Liver (tissue), 9 donors: Measurements from ENCODE around the gene FBXO28. TPM values are rescaled to one million over a fixed set of nuclear protein-coding genes. Genes with fewer than 3 reads are reported as not detected.

Source experiments
- DNase-seq: peaks from one replicate; pipeline ENCODE4 v3.0.0-alpha.2; 2017; ENCODE audit warnings: low spot score
- H3K27ac ChIP-seq, 2 donors: one replicate each; pipeline ENCODE4 v1.7.0; 2013; ENCODE audit warnings: inconsistent platforms in 2 of 2, low read length in 2 of 2, control low read depth in 1 of 2, low read depth in 1 of 2, mild to moderate bottlenecking in 1 of 2
- H3K27me3 ChIP-seq, 4 donors: one replicate each; pipeline versions ENCODE4 v1.6.1 to v1.7.0; 2013; ENCODE audit warnings: low read length in 3 of 4, inconsistent platforms in 1 of 4, mild to moderate bottlenecking in 1 of 4, moderate library complexity in 1 of 4; ENCODE audit not compliant: control insufficient read depth in 4 of 4, insufficient read depth in 4 of 4
- H3K36me3 ChIP-seq, 4 donors: one replicate each; pipeline versions ENCODE4 v1.6.1 to v1.7.0; 2013; ENCODE audit warnings: low read length in 3 of 4, mild to moderate bottlenecking in 3 of 4, low read depth in 1 of 4, moderate library complexity in 1 of 4; ENCODE audit not compliant: control insufficient read depth in 4 of 4, insufficient read depth in 3 of 4
- H3K4me1 ChIP-seq, 4 donors: one replicate each; pipeline versions ENCODE4 v1.6.1 to v1.7.0; 2013; ENCODE audit warnings: low read length in 3 of 4, mild to moderate bottlenecking in 3 of 4, moderate library complexity in 1 of 4; ENCODE audit not compliant: control insufficient read depth in 4 of 4, insufficient read depth in 4 of 4
- H3K4me3 ChIP-seq, 3 donors: one replicate each; pipeline versions ENCODE4 v1.6.1 to v1.7.0; 2013; ENCODE audit warnings: low read length in 3 of 3, control low read depth in 1 of 3, low read depth in 1 of 3, mild to moderate bottlenecking in 1 of 3
- H3K9ac ChIP-seq, 2 donors: one replicate each; pipeline ENCODE4 v1.7.0; 2013; ENCODE audit warnings: low read length in 2 of 2, mild to moderate bottlenecking in 2 of 2, moderate library complexity in 2 of 2, control low read depth in 1 of 2, low read depth in 1 of 2
- H3K9me3 ChIP-seq, 4 donors: one replicate each; pipeline versions ENCODE4 v1.6.1 to v1.7.0; 2013; ENCODE audit warnings: low read length in 3 of 4; ENCODE audit not compliant: control insufficient read depth in 4 of 4
- CTCF ChIP-seq: fragments of 150-350 bp; IDR thresholded peaks from 2 replicates; pipeline ENCODE4 v1.5.1; 2017; ENCODE audit warnings: improper control_type of control experiment, low read depth, low read length; ENCODE audit not compliant: missing input control
- FOXA2 ChIP-seq: IDR thresholded peaks from 2 replicates; pipeline ENCODE4 v1.6.1; 2016; ENCODE audit warnings: antibody characterized with exemption
- HNF4A ChIP-seq, 2 donors: conservative IDR thresholded peaks; 2 replicates each; pipeline ENCODE4 v1.6.1; 2016; ENCODE audit warnings: antibody characterized with exemption in 2 of 2, mild to moderate bottlenecking in 2 of 2
- JUND ChIP-seq, 2 donors: IDR thresholded peaks; 2 replicates each; pipeline ENCODE4 v1.6.1; 2016; ENCODE audit warnings: antibody characterized with exemption in 2 of 2
- MAX ChIP-seq: IDR thresholded peaks from 2 replicates; pipeline ENCODE4 v1.6.1; 2016; ENCODE audit warnings: antibody characterized with exemption
- RAD21 ChIP-seq, 2 donors: IDR thresholded peaks; 2 replicates each; pipeline ENCODE4 v1.6.1; 2016; ENCODE audit warnings: antibody characterized with exemption in 2 of 2, mild to moderate bottlenecking in 2 of 2
- REST ChIP-seq: IDR thresholded peaks from 2 replicates; pipeline ENCODE4 v1.6.1; 2016; ENCODE audit warnings: antibody characterized with exemption, mild to moderate bottlenecking
- RXRA ChIP-seq, 2 donors: IDR thresholded peaks; 2 replicates each; pipeline ENCODE4 v1.6.1; 2017 to 2018; ENCODE audit warnings: antibody characterized with exemption in 2 of 2, mild to moderate bottlenecking in 1 of 2
- YY1 ChIP-seq: IDR thresholded peaks from 2 replicates; pipeline ENCODE4 v1.6.1; 2016; ENCODE audit warnings: antibody characterized with exemption, mild to moderate bottlenecking
- WGBS: extraction: QIAGEN DNeasy Blood & Tissue Kit; methylation state at CpG from one replicate; pipeline ENCODE4 v1.1.7; 2013; 5-methylcytosine and 5-hydroxymethylcytosine counted together
- polyA plus RNA-seq, 2 donors: library from polyadenylated mRNA; stranded (reverse) in 1 of 2; unstranded in 1 of 2; fragments of 200-250 nt in 1 of 2; fragments of >200 nt in 1 of 2; fragmentation: Nextera tagmentation in 1 of 2; extraction: Ambion mirVana in 1 of 2; gene quantifications; one replicate each; pipeline versions ENCODE4 v1.2.1 to v1.2.3, GENCODE V29; 2013 to 2015
- total RNA-seq, 2 donors: library from RNA; depleted of rRNA; stranded (reverse); fragments of >200 nt; gene quantifications; one replicate each; pipeline ENCODE4 v1.2.3, GENCODE V29; 2014
- donor health status: healthy.
- donor health status: healthy.
- donor health status: healthy.
- donor health status: healthy.
- donor health status: healthy.

FBXO28 gene
- total and polyA plus RNA-seq, 4 donors = 6.7 to 23.1 (median 13.1) TPM

- TF ChIP-seq FOXA2 (no peak), RAD21 (IDR thresholded peaks at IDR 0.05) (no peak), CTCF (no peak), REST (no peak)
- Histone ChIP-seq H3K9me3 (no peaks in the 10 kb centered on the region), H3K27ac (no peak overlapping the region), H3K27me3 (no peaks in the 10 kb centered on the region), H3K4me1 (no peaks in the 10 kb centered on the region), H3K4me3 (no peak overlapping the region), H3K9ac (no peak overlapping the region), H3K36me3 (peaks cover 0 to 9% (median 6%) of the 10 kb centered on the region in 4 donors)
- DNase-seq = no peak
- WGBS = 98% methylated on average over 3 of the region's 3 CpGs
Measured at GRCh38 chr1:224151117-224151516, 37.2 kb downstream of the FBXO28 start.

GRCh38 chr1:224157316-224157715, 43.4 kb downstream of the FBXO28 start:
- H3K27ac ChIP-seq = no peak overlapping the region
- DNase-seq = no peak
- H3K4me1 ChIP-seq = no peaks in the 10 kb centered on the region
- no peaks in the 10 kb centered on the region for H3K27me3 ChIP-seq
- H3K4me3 ChIP-seq = no peak overlapping the region
- peaks cover 0 to 44% (median 37%) of the 10 kb centered on the region in 4 donors for H3K36me3 ChIP-seq
- H3K9ac ChIP-seq = no peak overlapping the region
- TF ChIP-seq REST = no peak
- no peak for TF ChIP-seq HNF4A (conservative IDR thresholded peaks at IDR 0.05)
- TF ChIP-seq RAD21 (IDR thresholded peaks at IDR 0.05) = no peak
- no peak for TF ChIP-seq RXRA (IDR thresholded peaks at IDR 0.05)
- TF ChIP-seq MAX = no peak
- TF ChIP-seq YY1 = no peak
- TF ChIP-seq JUND (IDR thresholded peaks at IDR 0.05) = no peak
- no peaks in the 10 kb centered on the region for H3K9me3 ChIP-seq
- WGBS = 97% methylated on average over 11 of the region's 11 CpGs
